Ishikawa (cell line): ENCODE data around the gene DLGAP4.

Experiments used
- CEBPB ChIP-seq: IDR thresholded peaks from 2 replicates; pipeline ENCODE4 v1.6.1; 2012
- CREB1 ChIP-seq: IDR thresholded peaks from 2 replicates; pipeline ENCODE4 v1.6.1; 2012; ENCODE audit warnings: low read depth
- EP300 ChIP-seq: IDR thresholded peaks from 2 replicates; pipeline ENCODE4 v1.6.1; 2012; ENCODE audit warnings: borderline replicate concordance
- FOXM1 ChIP-seq: IDR thresholded peaks from 2 replicates; pipeline ENCODE4 v1.6.1; 2012; ENCODE audit warnings: low read depth, borderline replicate concordance
- MAX ChIP-seq: IDR thresholded peaks from 2 replicates; pipeline ENCODE4 v1.6.1; 2012
- RAD21 ChIP-seq: IDR thresholded peaks from 2 replicates; pipeline ENCODE4 v1.6.1; 2012; ENCODE audit warnings: low read depth
- TAF1 ChIP-seq: IDR thresholded peaks from 2 replicates; pipeline ENCODE4 v1.6.1; 2012; ENCODE audit warnings: low read depth, mild to moderate bottlenecking
- TEAD4 ChIP-seq: IDR thresholded peaks from 2 replicates; pipeline ENCODE4 v1.6.1; 2012
- ZBTB7A ChIP-seq: IDR thresholded peaks from 2 replicates; pipeline ENCODE4 v1.6.1; 2012; ENCODE audit warnings: low read depth
- TF ChIP-seq, protein P1 (sequence below): IDR thresholded peaks from 2 replicates; pipeline ENCODE4 v1.6.1; 2012; ENCODE audit warnings: low read depth, mild to moderate bottlenecking

DNA sequence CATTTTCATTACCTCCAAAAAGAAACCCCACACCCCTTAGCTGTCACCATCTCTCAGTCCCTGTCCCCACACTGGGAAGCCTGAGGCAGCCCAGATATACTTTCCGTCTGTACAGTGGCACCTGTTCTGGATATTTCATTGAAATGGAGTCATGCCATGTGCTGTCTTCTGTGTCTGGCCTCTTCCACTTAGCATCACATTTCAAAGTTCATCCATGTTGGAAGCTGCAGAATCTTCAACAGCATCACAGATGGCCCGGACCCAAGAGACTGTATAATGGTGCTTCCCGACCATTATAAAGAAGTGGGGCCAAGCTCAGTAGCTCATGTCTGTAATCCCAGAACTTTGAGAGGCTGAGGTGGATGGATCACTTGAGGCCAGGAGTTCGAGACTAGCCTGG, 58.4 kb downstream of the DLGAP4 start:
- TF ChIP-seq ZBTB7A (no peak), RAD21 (no peak), CREB1 (no peak), TEAD4 (no peak), MAX (no peak), CEBPB (no peak), FOXM1 (no peak), TAF1 (no peak), EP300 (no peak)
- TF ChIP-seq, protein P1, sequence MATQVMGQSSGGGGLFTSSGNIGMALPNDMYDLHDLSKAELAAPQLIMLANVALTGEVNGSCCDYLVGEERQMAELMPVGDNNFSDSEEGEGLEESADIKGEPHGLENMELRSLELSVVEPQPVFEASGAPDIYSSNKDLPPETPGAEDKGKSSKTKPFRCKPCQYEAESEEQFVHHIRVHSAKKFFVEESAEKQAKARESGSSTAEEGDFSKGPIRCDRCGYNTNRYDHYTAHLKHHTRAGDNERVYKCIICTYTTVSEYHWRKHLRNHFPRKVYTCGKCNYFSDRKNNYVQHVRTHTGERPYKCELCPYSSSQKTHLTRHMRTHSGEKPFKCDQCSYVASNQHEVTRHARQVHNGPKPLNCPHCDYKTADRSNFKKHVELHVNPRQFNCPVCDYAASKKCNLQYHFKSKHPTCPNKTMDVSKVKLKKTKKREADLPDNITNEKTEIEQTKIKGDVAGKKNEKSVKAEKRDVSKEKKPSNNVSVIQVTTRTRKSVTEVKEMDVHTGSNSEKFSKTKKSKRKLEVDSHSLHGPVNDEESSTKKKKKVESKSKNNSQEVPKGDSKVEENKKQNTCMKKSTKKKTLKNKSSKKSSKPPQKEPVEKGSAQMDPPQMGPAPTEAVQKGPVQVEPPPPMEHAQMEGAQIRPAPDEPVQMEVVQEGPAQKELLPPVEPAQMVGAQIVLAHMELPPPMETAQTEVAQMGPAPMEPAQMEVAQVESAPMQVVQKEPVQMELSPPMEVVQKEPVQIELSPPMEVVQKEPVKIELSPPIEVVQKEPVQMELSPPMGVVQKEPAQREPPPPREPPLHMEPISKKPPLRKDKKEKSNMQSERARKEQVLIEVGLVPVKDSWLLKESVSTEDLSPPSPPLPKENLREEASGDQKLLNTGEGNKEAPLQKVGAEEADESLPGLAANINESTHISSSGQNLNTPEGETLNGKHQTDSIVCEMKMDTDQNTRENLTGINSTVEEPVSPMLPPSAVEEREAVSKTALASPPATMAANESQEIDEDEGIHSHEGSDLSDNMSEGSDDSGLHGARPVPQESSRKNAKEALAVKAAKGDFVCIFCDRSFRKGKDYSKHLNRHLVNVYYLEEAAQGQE, result no peak
